CD4-positive, alpha-beta T cell (primary cell): Measurements from ENCODE around the gene CRYBG1. TPM values are rescaled to one million over a fixed set of nuclear protein-coding genes. Genes with fewer than 3 reads are reported as not detected.

Source experiments
- ATAC-seq: fragments of 200-7000 bp; cut with Tn5 transposase; one replicate; pipeline ENCODE4 v1.10.0; 2022; ENCODE audit warnings: mild to moderate bottlenecking; ENCODE audit not compliant: poor library complexity
- CTCF ChIA-PET: fragments of 350-600 bp; sonication (Branson Sonifier 250); formaldehyde crosslinking; loops from one replicate; lab custom pipeline; 2021; ENCODE audit warnings: antibody characterized with exemption, inconsistent platforms; lab: Charles Lee
- POLR2A ChIA-PET: fragments of 350-600 bp; sonication (Branson Sonifier 250); formaldehyde crosslinking; loops from one replicate; lab custom pipeline; 2021; ENCODE audit warnings: antibody characterized with exemption, inconsistent platforms; lab: Charles Lee
- DNase-seq, 14 experiments: peaks; one replicate each; pipeline ENCODE4 v3.0.0-alpha.2; 2013 to 2020; ENCODE audit warnings: mixed read lengths in 2 of 14
- H3K27ac ChIP-seq, 2 donors: one replicate each; pipeline versions ENCODE4 v1.5.1 to v1.7.0; 2013; ENCODE audit warnings: low read length in 2 of 2, low read depth in 1 of 2, mild to moderate bottlenecking in 1 of 2
- H3K27me3 ChIP-seq, 2 experiments: 1 replicate in 1 of 2; 2 replicates in 1 of 2; pipeline versions ENCODE4 v1.6.1 to v1.7.0; 2013; ENCODE audit warnings: low read length in 2 of 2, control low read depth in 1 of 2, mild to moderate bottlenecking in 1 of 2, moderate library complexity in 1 of 2; ENCODE audit not compliant: insufficient read depth in 2 of 2, control insufficient read depth in 1 of 2
- H3K36me3 ChIP-seq: one replicate; pipeline ENCODE4 v1.6.1; 2013; ENCODE audit warnings: low read length, control low read depth; ENCODE audit not compliant: insufficient read depth
- H3K4me1 ChIP-seq: one replicate; pipeline ENCODE4 v1.6.1; 2013; ENCODE audit warnings: low read length, control low read depth; ENCODE audit not compliant: insufficient read depth
- H3K4me3 ChIP-seq: one replicate; pipeline ENCODE4 v1.5.1; 2013; ENCODE audit warnings: mild to moderate bottlenecking, low read length, moderate library complexity
- H3K9me3 ChIP-seq, 2 experiments: 1 replicate in 1 of 2; 2 replicates in 1 of 2; pipeline versions ENCODE4 v1.6.1 to v1.7.0; 2013; ENCODE audit warnings: low read length in 2 of 2, mild to moderate bottlenecking in 2 of 2, control low read depth in 1 of 2, moderate library complexity in 1 of 2; ENCODE audit not compliant: control insufficient read depth in 1 of 2, insufficient read depth in 1 of 2
- H3K27ac Mint-ChIP-seq: one replicate; pipeline ENCODE4 v1.8.0; 2020; ENCODE audit warnings: mixed read lengths
- H3K27me3 Mint-ChIP-seq: one replicate; pipeline ENCODE4 v1.8.0; 2021; ENCODE audit warnings: mixed read lengths
- H3K36me3 Mint-ChIP-seq: one replicate; pipeline ENCODE4 v1.8.0; 2021; ENCODE audit warnings: low read depth, mixed read lengths
- H3K4me1 Mint-ChIP-seq: one replicate; pipeline ENCODE4 v1.8.0; 2021; ENCODE audit warnings: low read depth, mixed read lengths
- H3K4me3 Mint-ChIP-seq: one replicate; pipeline ENCODE4 v1.8.0; 2020; ENCODE audit warnings: mild to moderate bottlenecking, mixed read lengths
- H3K9me3 Mint-ChIP-seq: one replicate; pipeline ENCODE4 v1.8.0; 2020; ENCODE audit warnings: mixed read lengths
- intact Hi-C, 2 experiments: fragments of 100-400 bp; cut with DNase I in 1 of 2; cut with micrococcal nuclease in 1 of 2; formaldehyde crosslinking; loops; one replicate each; pipeline versions ENCODE4 v1.15.1 to v1.9.0; 2023 to 2025; cut with DNase I, micrococcal nuclease
- total RNA-seq, 174 experiments: library from RNA in 2 of 174; stranded (reverse) in 2 of 174; gene quantifications; one replicate each; pipeline ENCODE4 v1.2.3 and lab custom pipeline; 2021 to 2026
- TF ChIP-seq, protein P1 (sequence below): fragments of 200-600 bp; IDR thresholded peaks from one replicate; pipeline ENCODE4 v1.8.0; 2022; ENCODE audit warnings: antibody characterized with exemption, mild to moderate bottlenecking

Gene CRYBG1
- total RNA-seq, 2 experiments from 2014 or later = 58.5 to 59.4 TPM

GRCh38 chr6:106387875-106388274 lies 27.4 kb downstream of the CRYBG1 start:
- DNase-seq (no peak), ATAC-seq (no peak)
- H3K4me3 ChIP-seq = no peak overlapping the region
- Mint-ChIP-seq H3K36me3 (no peaks in the 10 kb centered on the region), H3K27ac (no peak overlapping the region), H3K4me3 (no peak overlapping the region), H3K27me3 (peaks cover 20% of the 10 kb centered on the region), H3K4me1 (no peaks in the 10 kb centered on the region), H3K9me3 (no peaks in the 10 kb centered on the region)
- no peaks in the 10 kb centered on the region for H3K36me3 ChIP-seq
- no peaks in the 10 kb centered on the region for H3K9me3 ChIP-seq
- CTCF ChIA-PET = no interaction called here
- POLR2A ChIA-PET = no interaction called here
- no peaks in the 10 kb centered on the region for H3K4me1 ChIP-seq
- intact Hi-C loops = no loop called here
- no peak overlapping the region for H3K27ac ChIP-seq
- H3K27me3 ChIP-seq = no peaks in the 10 kb centered on the region
- TF ChIP-seq, protein P1, sequence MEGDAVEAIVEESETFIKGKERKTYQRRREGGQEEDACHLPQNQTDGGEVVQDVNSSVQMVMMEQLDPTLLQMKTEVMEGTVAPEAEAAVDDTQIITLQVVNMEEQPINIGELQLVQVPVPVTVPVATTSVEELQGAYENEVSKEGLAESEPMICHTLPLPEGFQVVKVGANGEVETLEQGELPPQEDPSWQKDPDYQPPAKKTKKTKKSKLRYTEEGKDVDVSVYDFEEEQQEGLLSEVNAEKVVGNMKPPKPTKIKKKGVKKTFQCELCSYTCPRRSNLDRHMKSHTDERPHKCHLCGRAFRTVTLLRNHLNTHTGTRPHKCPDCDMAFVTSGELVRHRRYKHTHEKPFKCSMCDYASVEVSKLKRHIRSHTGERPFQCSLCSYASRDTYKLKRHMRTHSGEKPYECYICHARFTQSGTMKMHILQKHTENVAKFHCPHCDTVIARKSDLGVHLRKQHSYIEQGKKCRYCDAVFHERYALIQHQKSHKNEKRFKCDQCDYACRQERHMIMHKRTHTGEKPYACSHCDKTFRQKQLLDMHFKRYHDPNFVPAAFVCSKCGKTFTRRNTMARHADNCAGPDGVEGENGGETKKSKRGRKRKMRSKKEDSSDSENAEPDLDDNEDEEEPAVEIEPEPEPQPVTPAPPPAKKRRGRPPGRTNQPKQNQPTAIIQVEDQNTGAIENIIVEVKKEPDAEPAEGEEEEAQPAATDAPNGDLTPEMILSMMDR = no peak

- ChIA-PET POLR2A (no interaction called here), CTCF (no interaction called here)
- intact Hi-C loops = no loop called here
- Histone ChIP-seq H3K4me1 (no peaks in the 10 kb centered on the region), H3K27ac (no peak overlapping the region), H3K36me3 (no peaks in the 10 kb centered on the region), H3K9me3 (no peaks in the 10 kb centered on the region), H3K4me3 (no peak overlapping the region), H3K27me3 (no peaks in the 10 kb centered on the region)
- peaks cover 37% of the 10 kb centered on the region for H3K27me3 Mint-ChIP-seq
- no peak overlapping the region for H3K4me3 Mint-ChIP-seq
- H3K36me3 Mint-ChIP-seq = no peaks in the 10 kb centered on the region
- ATAC-seq = no peak
- TF ChIP-seq, protein P1 = no peak
- H3K4me1 Mint-ChIP-seq = no peaks in the 10 kb centered on the region
- no peak for DNase-seq
- H3K9me3 Mint-ChIP-seq = no peaks in the 10 kb centered on the region
- no peak overlapping the region for H3K27ac Mint-ChIP-seq
Measured at GRCh38 chr6:106390088-106390487, 29.6 kb downstream of the CRYBG1 start.

DNA sequence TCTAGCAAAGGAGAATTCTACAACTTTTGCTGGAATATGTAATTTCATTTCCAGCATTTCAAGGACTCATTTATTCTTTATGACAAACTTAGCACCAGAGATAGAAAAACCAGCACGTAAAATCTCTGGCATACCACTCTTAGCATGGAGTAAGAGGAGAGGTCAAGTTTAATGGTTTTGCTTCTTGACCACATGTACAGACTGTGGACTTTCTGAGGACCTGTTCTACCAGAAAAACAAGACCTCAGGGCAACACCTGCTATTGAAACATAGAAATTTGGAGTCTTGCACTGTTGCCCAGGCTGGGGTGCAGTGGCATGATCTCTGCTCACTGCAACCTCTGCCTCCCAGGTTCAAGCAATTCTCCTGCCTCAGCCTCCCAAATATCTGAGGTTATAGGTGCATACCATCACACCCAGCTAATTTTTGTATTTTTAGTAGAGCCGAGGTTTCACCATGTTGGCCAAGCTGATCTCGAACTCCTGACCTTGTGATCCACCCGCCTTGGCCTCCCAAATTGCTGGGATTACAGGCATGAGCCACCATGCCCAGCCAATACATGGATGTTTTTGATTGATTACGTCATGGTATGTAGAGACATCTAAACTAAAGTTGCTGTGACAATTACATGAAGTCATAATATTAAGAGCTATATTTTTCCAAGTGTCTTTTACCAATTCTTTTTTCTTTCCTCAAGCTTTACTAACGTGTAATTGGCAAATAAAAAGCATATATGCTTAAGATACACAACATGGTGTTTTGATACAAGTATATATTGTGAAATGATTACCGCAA lies 36.1 kb downstream of the CRYBG1 start:
- no peak for ATAC-seq

More for the DNA sequence above, 36.1 kb downstream of the CRYBG1 start:
- H3K27me3 ChIP-seq = peaks cover 0 to 22% of the 10 kb centered on the region in 2 experiments
- H3K4me1 ChIP-seq = no peaks in the 10 kb centered on the region
- DNase-seq = no peak
- H3K4me1 Mint-ChIP-seq = no peaks in the 10 kb centered on the region
- no peaks in the 10 kb centered on the region for H3K9me3 Mint-ChIP-seq
- no peak overlapping the region for H3K27ac Mint-ChIP-seq
- peaks cover 37% of the 10 kb centered on the region for H3K27me3 Mint-ChIP-seq
- H3K36me3 ChIP-seq = no peaks in the 10 kb centered on the region
- no peaks in the 10 kb centered on the region for H3K9me3 ChIP-seq
- TF ChIP-seq, protein P1 = no peak
- ChIA-PET POLR2A (no interaction called here), CTCF (no interaction called here)
- H3K36me3 Mint-ChIP-seq = no peaks in the 10 kb centered on the region
- H3K27ac ChIP-seq = no peak overlapping the region
- H3K4me3 Mint-ChIP-seq = no peak overlapping the region
- intact Hi-C loops = no loop called here
- H3K4me3 ChIP-seq = no peak overlapping the region
